Lung (tissue), 12 donors: ENCODE results near the gene OAF. TPM values are rescaled to one million over a fixed set of nuclear protein-coding genes. Genes with fewer than 3 reads are reported as not detected.

Experiments
- ATAC-seq: fragments of 200-7000 bp; cut with Tn5 transposase; one replicate; pipeline ENCODE4 v1.9.1; 2020; ENCODE audit warnings: moderate number of reproducible peaks; ENCODE audit not compliant: insufficient read depth, low FRiP score
- DNase-seq, 3 donors: peaks; one replicate each; pipeline ENCODE4 v3.0.0-alpha.2; 2013 to 2017
- H3K27ac ChIP-seq, 2 donors: one replicate each; pipeline ENCODE4 v1.5.1; 2013; ENCODE audit warnings: mild to moderate bottlenecking in 2 of 2, moderate library complexity in 2 of 2, control low read depth in 1 of 2, inconsistent platforms in 1 of 2, low read depth in 1 of 2, low read length in 1 of 2
- H3K27me3 ChIP-seq, 3 donors: one replicate each; pipeline ENCODE4 v1.5.1; 2013; ENCODE audit warnings: low read length in 2 of 3; ENCODE audit not compliant: control insufficient read depth in 3 of 3, insufficient read depth in 3 of 3
- H3K36me3 ChIP-seq, 4 donors: one replicate each; pipeline ENCODE4 v1.5.1; 2013; ENCODE audit warnings: low read length in 4 of 4, mild to moderate bottlenecking in 1 of 4, moderate library complexity in 1 of 4; ENCODE audit not compliant: control insufficient read depth in 4 of 4, insufficient read depth in 4 of 4
- H3K4me1 ChIP-seq, 5 donors: one replicate each; pipeline ENCODE4 v1.5.1; 2013; ENCODE audit warnings: low read length in 5 of 5, mild to moderate bottlenecking in 2 of 5, moderate library complexity in 1 of 5; ENCODE audit not compliant: control insufficient read depth in 5 of 5, insufficient read depth in 5 of 5
- H3K4me3 ChIP-seq: one replicate; pipeline ENCODE4 v1.5.1; 2013; ENCODE audit warnings: mild to moderate bottlenecking, control low read depth, moderate library complexity
- H3K9ac ChIP-seq, 2 donors: one replicate each; pipeline ENCODE4 v1.5.1; 2013; ENCODE audit warnings: low read length in 2 of 2, control low read depth in 1 of 2; ENCODE audit not compliant: insufficient read depth in 1 of 2
- H3K9me3 ChIP-seq, 4 donors: one replicate each; pipeline ENCODE4 v1.5.1; 2013; ENCODE audit warnings: low read length in 3 of 4, mild to moderate bottlenecking in 1 of 4, moderate library complexity in 1 of 4; ENCODE audit not compliant: control insufficient read depth in 4 of 4, insufficient read depth in 3 of 4
- WGBS, 2 donors: extraction: QIAGEN DNeasy Blood & Tissue Kit; methylation state at CpG; one replicate each; pipeline ENCODE4 v1.1.7; 2013; 5-methylcytosine and 5-hydroxymethylcytosine counted together
- polyA plus RNA-seq, 2 donors: library from polyadenylated mRNA; stranded (reverse); fragments of 200-250 nt; gene quantifications; one replicate each; pipeline ENCODE4 v1.2.1, GENCODE V29; 2013
- total RNA-seq, 2 donors: library from RNA; depleted of rRNA in 1 of 2; stranded (reverse); fragments of >200 nt in 1 of 2; gene quantifications; one replicate each; pipeline ENCODE4 v1.2.1, GENCODE V29; 2014 to 2021
- TF ChIP-seq, protein P1 (sequence below): IDR thresholded peaks from 2 replicates; pipeline ENCODE4 v1.5.1; 2012; ENCODE audit warnings: mild to moderate bottlenecking; ENCODE audit errors: control extremely low read depth, extremely low read depth
- donor health status: control.
- donor health status: control.
- donor health status: Bipolar disorder and iron deficiency.
- donor health status: healthy.
- donor health status: DM: yes; HTN: yes; CAD: no.

Gene OAF
- total and polyA plus RNA-seq, 4 donors: 7.7 to 27.4 (median 12.0) TPM

GRCh38 chr11:120226714-120227113, 15.9 kb downstream of the OAF start:
- Histone ChIP-seq H3K36me3 (peaks cover 0 to 4% (median 0%) of the 10 kb centered on the region in 4 donors), H3K9me3 (no peaks in the 10 kb centered on the region), H3K27ac (no peak overlapping the region), H3K27me3 (peaks cover 0 to 4% (median 0%) of the 10 kb centered on the region in 3 donors), H3K4me1 (peaks cover 0 to 24% (median 7%) of the 10 kb centered on the region in 5 donors), H3K4me3 (no peak overlapping the region), H3K9ac (no peak overlapping the region)
- TF ChIP-seq, protein P1, sequence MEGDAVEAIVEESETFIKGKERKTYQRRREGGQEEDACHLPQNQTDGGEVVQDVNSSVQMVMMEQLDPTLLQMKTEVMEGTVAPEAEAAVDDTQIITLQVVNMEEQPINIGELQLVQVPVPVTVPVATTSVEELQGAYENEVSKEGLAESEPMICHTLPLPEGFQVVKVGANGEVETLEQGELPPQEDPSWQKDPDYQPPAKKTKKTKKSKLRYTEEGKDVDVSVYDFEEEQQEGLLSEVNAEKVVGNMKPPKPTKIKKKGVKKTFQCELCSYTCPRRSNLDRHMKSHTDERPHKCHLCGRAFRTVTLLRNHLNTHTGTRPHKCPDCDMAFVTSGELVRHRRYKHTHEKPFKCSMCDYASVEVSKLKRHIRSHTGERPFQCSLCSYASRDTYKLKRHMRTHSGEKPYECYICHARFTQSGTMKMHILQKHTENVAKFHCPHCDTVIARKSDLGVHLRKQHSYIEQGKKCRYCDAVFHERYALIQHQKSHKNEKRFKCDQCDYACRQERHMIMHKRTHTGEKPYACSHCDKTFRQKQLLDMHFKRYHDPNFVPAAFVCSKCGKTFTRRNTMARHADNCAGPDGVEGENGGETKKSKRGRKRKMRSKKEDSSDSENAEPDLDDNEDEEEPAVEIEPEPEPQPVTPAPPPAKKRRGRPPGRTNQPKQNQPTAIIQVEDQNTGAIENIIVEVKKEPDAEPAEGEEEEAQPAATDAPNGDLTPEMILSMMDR: no peak
- WGBS, 2 donors: 84 to 86% methylated on average over 13 of the region's 13 CpGs
- DNase-seq: no peak
- ATAC-seq: no peak

DNA sequence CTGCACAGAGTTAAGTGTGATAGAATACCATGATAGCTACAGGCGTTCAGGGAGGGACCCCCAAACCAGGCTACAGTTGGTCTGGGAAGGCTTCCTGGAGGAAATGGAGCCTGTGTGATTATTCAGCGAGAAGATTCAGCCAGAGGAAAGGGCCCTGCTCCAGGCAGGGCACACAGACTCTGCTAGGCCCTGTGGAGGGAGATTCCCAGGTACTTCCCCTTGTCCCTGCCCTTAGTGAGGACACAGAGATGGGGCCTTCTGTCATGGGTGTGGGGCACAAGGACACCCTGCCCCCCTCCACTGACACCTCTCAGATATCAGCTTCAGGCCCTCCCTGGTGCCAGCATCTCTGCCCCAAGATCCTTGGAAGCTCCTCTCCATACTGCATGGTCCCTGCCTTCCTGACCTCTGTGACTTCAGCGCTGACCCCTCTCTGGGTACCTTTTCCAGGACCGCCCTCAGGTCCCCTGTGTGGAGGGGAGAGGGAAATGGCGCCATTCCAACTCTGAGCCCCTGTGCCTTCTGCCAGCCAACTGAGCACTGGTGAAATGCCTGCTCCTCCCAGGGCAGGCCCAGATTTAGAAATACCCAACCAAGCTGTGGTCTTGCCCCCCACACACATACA, 16.5 kb downstream of the OAF start:
- 90 to 92% methylated on average over 5 of the region's 5 CpGs for WGBS, 2 donors
- DNase-seq (no peak), ATAC-seq (no peak)
- Histone ChIP-seq H3K9me3 (no peaks in the 10 kb centered on the region), H3K27me3 (peaks cover 0 to 7% (median 0%) of the 10 kb centered on the region in 3 donors), H3K4me1 (peaks cover 0 to 24% (median 7%) of the 10 kb centered on the region in 5 donors), H3K4me3 (no peak overlapping the region), H3K36me3 (peaks cover 0 to 4% (median 0%) of the 10 kb centered on the region in 4 donors), H3K27ac (no peak overlapping the region), H3K9ac (no peak overlapping the region)
- TF ChIP-seq, protein P1: no peak

DNA sequence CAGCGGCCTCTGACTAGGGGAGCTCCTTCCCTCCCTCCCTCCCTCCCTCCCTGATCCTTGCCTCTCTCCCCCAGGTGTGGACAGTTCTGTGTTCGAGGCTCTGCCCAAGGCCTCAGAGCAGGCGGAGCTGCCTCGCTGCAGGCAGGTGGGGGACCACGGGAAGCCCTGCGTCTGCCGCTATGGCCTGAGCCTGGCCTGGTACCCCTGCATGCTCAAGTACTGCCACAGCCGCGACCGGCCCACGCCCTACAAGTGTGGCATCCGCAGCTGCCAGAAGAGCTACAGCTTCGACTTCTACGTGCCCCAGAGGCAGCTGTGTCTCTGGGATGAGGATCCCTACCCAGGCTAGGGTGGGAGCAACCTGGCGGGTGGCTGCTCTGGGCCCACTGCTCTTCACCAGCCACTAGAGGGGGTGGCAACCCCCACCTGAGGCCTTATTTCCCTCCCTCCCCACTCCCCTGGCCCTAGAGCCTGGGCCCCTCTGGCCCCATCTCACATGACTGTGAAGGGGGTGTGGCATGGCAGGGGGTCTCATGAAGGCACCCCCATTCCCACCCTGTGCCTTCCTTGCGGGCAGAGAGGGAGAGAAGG, 18.1 kb downstream of the OAF start:
- ATAC-seq: no peak

More for the DNA sequence above, 18.1 kb downstream of the OAF start:
- H3K27me3 ChIP-seq: peaks cover 0 to 9% (median 0%) of the 10 kb centered on the region in 3 donors
- H3K4me3 ChIP-seq: no peak overlapping the region
- H3K9ac ChIP-seq: no peak overlapping the region
- peaks cover 0 to 24% (median 7%) of the 10 kb centered on the region in 5 donors for H3K4me1 ChIP-seq
- no peak overlapping the region for H3K27ac ChIP-seq
- TF ChIP-seq, protein P1: no peak
- peaks cover 0 to 4% (median 0%) of the 10 kb centered on the region in 4 donors for H3K36me3 ChIP-seq
- DNase-seq: no peak
- H3K9me3 ChIP-seq: no peaks in the 10 kb centered on the region
- 85 to 89% methylated on average over 16 of the region's 16 CpGs for WGBS, 2 donors
